T47D (cell line): ENCODE measurements around the gene TAF15.

ENCODE experiments used
- DNase-seq, 2 experiments: peaks; one replicate each; pipeline versions ENCODE4 v3.0.0 to v3.0.0-alpha.2; 2011 to 2012; ENCODE audit warnings: low read depth in 1 of 2, low spot score in 1 of 2
- JUND ChIP-seq: IDR thresholded peaks from 2 replicates; pipeline ENCODE4 v1.6.1; 2012; ENCODE audit warnings: low read depth
- in situ Hi-C: cut with HindIII; loops from 2 replicates; pipeline ENCODE4 v1.10.0; 2016; ENCODE audit warnings: low sequenced_read_pairs, low pct_unique_long_range_greater_than_20kb

Gene TAF15

GRCh38 chr17:35847633-35848373, 38.5 kb downstream of the TAF15 start:
- no peak for TF ChIP-seq JUND
- DNase-seq, result no peak
- in situ Hi-C loops, result no loop called here

- in situ Hi-C loops, result no loop called here
- TF ChIP-seq JUND, result no peak
- DNase-seq, result peak; percentile 64 to 85
Measured at GRCh38 chr17:35849469-35850348, 40.4 kb downstream of the TAF15 start.

GRCh38 chr17:35855965-35856364, 46.7 kb downstream of the TAF15 start:
- no peak for TF ChIP-seq JUND
- in situ Hi-C loops, result no loop called here
- no peak for DNase-seq

- TF ChIP-seq JUND, result no peak
- in situ Hi-C loops, result no loop called here
- no peak for DNase-seq
Measured at GRCh38 chr17:35856603-35857002, 47.3 kb downstream of the TAF15 start.

- DNase-seq, result no peak
- TF ChIP-seq JUND, result no peak
- in situ Hi-C loops, result no loop called here
Measured at GRCh38 chr17:35864853-35865252, 55.6 kb downstream of the TAF15 start.

- TF ChIP-seq JUND, result no peak
- no peak for DNase-seq
- in situ Hi-C loops, result no loop called here
Measured at GRCh38 chr17:35865412-35866340, 56.4 kb downstream of the TAF15 start.

GRCh38 chr17:35866341-35866950, 57.2 kb downstream of the TAF15 start:
- no peak for TF ChIP-seq JUND
- no peak for DNase-seq

GRCh38 chr17:35867574-35867973, 58.3 kb downstream of the TAF15 start:
- in situ Hi-C loops, result no loop called here
- no peak for DNase-seq
- TF ChIP-seq JUND, result no peak

More at GRCh38 chr17:35866341-35866950, 57.2 kb downstream of the TAF15 start:
- in situ Hi-C loops, result no loop called here

GRCh38 chr17:35868737-35869136, 59.5 kb downstream of the TAF15 start, which contains the start of gene HEATR9:
TSS of gene HEATR9 (minus strand) at chr17:35868891. CDS start at chr17:35868742, 149 bp downstream.
- in situ Hi-C loops, result no loop called here
- no peak for TF ChIP-seq JUND
- no peak for DNase-seq

- in situ Hi-C loops, result no loop called here
- no peak for TF ChIP-seq JUND
- DNase-seq, result peak in 1 of 2 experiments; percentile 20
Measured at GRCh38 chr17:35870906-35871819, 61.9 kb downstream of the TAF15 start.

- no peak for TF ChIP-seq JUND
- no peak for DNase-seq
- in situ Hi-C loops, result no loop called here
Measured at GRCh38 chr17:35872196-35872980, 63.1 kb downstream of the TAF15 start.
